ENCODE measurements around the gene HOXD13.

The HOXD13 gene

DNA sequence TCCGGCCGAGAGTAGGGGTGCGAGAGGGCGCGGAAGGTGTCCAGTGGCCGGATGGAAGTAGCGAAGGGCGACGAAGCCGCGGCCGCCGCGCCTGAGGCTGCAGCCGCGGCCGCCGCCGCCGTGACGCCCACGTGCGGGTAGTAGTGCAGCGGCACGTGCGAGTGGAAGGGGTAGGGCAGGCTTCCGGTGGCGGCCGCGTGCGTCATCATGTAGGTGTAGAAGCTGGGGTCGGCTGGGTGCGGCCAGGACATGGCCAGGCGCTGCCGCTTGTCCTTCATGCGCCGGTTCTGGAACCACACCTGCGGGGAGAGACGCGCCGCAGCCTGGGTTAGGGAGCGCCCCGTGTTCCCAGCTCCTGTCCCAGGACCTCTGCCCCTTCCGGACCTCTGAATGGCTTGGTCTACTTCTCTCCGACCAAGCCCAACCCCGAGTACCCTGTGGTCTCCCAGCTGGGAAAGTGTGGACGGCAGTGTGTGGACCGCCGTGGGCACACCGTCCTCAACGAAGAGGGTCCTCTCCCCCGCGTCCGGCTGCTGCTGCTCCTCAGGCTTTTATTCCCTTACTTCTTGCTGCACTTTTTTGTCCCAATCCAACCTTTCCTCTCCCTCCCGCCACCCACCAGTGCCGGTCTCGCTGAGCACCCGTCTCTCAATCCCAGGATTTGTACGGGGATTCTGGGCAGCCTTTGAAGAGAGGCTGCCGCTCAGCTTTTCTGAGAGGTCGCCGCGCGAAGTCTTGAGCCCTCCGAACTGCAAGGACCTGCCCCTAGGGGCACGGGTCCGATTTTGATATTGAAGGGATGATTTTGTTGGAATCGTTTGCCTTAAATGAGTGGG lies 11.8 kb upstream of the HOXD13 start:
- no peak for DNase-seq (ENCODE audit: low read depth in 1 of 2, low spot score in 1 of 2)

DNA sequence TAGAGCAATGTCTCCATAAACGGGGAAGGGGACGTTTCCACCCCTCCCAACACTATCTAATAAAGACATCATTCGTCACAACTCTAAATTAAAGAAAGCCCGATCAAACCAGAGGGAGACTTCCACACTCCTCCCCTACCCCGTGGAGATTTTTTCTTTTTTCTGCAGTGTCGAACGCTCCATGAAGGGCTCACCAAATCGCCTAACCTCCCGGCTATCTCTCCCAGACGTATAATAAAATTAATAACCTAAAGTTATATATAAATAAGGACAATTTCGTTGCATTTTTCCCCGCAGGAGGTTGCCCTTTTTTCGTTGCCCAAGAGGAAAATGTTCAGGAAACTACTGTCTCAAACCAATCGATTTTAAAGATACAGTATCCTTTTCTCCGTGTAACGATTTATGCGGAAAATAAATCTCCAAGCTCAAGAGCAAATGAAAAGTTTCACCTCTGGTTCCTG lies 11.1 kb upstream of the HOXD13 start:
- DNase-seq (ENCODE audit: low read depth in 1 of 2, low spot score in 1 of 2), result no peak

DNA sequence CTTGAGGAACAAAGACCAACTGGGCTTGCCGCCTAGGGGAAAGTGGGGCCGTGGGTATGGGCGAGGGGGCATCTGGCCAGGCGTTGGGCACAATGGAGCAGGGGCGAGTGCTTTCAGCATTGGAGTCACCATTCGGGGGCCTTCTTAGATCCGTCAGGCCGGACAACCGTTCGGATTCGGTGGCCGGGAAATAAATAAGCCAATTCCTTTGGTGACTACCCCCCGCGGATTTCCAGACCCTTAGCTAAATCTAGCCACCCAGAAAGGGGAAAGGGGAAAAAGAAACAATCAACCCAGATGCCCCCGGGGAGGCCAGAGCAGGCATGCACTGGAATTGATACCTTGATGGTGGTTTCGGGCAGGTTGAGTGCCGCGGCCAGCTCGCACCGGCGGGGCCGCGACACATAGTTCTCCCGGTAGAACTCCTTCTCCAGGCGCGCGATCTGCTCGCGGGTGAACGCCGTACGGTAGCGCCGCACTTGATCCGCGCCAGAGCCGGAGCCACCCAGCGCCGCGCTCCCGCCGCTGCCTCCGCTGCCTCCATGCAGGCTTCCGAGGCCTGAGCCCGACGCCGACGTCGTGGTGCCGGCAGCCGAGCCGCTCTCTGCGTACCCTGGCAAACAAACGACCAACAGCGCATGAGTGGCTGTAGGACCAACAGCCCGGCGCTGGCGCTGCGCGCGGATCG lies 10.5 kb upstream of the HOXD13 start:
- DNase-seq (ENCODE audit: low read depth in 1 of 2, low spot score in 1 of 2), result no peak

DNA sequence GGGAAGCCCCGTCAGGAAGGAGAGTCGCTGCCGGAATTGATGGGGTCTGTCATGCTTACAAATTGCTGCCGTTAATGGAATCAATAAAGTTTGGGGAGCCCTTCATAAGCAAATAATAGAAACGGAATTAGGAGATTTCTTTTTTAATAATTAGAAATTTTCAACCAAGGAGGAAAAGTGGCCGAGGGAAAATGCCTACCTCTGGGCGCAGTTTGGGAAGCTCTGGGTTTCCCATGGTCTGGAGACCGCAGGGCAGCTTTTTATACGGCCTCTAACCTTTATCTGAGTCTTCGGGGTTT lies 10.0 kb upstream of the HOXD13 start:
- DNase-seq (ENCODE audit: low read depth in 1 of 2, low spot score in 1 of 2), result no peak

DNA sequence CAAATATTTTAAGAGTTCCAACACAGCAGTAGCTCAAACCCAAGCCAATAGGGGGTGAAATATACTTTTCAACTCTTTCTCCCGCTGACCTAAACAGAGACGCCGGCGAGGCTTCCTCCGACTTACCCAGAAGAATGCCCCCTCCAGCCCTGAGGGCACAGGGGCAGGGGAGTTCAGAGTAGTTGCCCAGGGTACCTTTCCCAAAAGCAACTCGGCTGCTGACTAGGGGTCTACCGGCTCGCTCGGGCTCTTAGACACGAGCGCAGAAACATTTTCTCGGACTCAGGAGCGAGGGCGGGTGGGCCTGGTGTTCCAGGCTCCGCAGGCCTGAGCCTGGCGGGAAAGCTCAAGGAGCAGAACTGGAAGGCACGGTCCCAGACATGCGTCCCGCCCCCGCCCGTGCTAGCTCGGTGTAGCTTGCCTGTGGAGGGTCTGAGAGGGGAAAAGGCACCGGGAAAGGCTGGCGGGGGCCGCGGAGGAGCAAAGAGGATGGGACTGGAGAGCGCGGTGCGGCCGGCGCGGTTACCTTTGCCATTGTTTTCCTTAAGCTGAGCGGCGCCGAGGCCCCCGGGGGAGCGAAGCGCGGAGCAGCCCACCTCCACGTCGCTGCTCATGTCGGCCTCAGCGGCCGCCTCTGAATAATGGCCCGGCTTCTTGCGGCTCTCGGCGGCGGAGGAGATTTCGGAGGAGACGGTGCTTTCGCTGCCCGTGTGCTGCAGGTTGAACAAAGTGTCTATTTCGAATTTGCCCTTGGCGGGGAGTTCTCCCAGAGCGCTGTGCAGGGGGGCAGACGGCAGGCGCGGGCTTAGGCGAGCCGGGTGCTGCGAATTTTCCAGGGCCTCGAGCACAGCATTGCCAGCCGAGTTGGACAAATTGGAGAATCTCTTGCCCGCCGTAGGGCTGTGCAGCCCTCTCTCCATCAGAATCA lies 9.4 kb upstream of the HOXD13 start:
- no peak for DNase-seq (ENCODE audit: low read depth in 1 of 2, low spot score in 1 of 2)

DNA sequence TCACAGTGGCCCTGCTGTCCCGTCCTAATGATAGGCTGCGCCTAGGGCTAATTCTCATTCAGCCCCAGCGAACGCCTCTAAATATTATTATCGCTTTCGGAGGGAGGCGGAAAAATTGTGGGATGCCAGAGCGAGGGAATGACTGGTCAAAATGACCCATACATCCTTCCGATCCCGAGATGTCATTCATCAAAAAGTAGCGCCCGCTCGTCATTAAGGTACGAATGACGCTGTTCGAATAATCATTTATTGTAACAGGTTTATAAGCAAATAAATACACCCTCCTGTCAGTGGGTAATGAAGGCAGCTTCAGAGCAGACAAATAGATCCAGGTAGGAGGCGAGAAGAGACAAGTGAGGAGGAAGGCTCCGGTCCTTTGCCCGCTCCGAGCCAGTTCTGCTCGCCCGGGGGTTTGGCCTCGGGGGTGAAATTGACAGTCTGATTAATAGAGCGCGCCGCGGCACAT lies 8.7 kb upstream of the HOXD13 start, which contains the start of gene EVX2:
TSS of gene EVX2 (minus strand) at position 167 of the 466 bp plus-strand sequence. CDS start 186 bp downstream, outside the sequence.
- DNase-seq (ENCODE audit: low read depth in 1 of 2, low spot score in 1 of 2), result no peak

DNA sequence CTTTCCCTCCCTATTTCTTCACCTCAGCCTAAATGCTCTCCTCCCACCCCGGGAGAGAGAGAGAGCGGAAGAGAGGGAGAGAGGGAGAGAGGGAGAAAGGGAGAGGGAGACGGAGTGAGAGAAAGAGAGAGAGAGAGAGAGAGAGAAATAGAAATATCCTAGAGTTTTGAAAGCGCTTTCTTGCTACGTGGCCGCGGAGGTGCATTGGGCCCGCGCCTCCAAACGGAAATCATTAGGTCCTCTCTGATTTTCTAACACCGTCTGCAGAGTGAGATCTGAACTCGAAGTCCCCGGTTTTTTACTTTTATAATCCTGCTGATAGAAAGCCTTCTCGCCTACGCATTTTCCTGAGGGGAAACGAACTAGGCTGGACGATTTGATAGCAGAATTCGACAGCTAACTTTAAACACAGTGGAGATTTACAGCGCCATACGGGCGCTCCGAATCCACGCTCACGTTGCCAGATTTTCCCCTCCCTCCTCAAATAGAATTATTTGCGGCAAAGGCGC lies 7.9 kb upstream of the HOXD13 start:
- no peak for DNase-seq (ENCODE audit: low read depth in 1 of 2, low spot score in 1 of 2)

DNA sequence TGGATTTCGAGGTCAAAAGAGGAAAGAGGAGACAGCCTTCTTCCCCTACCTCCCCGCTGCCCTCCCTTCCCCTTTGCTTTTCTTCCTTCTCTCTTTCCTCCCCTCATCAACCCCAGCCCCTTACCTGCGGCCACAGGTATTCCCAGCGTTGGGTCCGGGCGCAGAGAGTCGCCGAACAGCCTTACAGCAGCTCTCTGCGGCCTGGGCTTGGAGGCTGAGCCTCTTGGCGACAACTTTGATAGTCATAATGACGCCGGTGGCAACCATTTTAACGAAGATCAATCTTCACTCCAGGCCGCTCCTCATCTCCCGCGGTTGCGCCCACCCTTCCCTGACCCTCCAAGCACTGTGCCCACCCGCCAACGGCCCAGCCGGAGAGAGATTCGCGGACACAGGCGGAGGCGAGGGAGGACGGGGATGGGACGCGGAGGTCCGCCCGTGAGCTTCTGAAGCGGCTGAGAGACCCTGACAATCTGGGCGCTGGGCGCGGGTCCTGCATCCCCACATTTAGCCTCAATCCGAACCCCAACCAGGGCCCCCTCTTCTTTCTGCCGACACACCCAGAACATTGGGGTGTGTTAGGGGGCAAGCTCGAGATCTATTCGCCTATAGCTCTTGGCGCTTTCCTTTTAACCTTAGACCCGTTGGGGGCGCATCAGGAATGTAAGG lies 7.3 kb upstream of the HOXD13 start:
- no peak for DNase-seq (ENCODE audit: low read depth in 1 of 2, low spot score in 1 of 2)

DNA sequence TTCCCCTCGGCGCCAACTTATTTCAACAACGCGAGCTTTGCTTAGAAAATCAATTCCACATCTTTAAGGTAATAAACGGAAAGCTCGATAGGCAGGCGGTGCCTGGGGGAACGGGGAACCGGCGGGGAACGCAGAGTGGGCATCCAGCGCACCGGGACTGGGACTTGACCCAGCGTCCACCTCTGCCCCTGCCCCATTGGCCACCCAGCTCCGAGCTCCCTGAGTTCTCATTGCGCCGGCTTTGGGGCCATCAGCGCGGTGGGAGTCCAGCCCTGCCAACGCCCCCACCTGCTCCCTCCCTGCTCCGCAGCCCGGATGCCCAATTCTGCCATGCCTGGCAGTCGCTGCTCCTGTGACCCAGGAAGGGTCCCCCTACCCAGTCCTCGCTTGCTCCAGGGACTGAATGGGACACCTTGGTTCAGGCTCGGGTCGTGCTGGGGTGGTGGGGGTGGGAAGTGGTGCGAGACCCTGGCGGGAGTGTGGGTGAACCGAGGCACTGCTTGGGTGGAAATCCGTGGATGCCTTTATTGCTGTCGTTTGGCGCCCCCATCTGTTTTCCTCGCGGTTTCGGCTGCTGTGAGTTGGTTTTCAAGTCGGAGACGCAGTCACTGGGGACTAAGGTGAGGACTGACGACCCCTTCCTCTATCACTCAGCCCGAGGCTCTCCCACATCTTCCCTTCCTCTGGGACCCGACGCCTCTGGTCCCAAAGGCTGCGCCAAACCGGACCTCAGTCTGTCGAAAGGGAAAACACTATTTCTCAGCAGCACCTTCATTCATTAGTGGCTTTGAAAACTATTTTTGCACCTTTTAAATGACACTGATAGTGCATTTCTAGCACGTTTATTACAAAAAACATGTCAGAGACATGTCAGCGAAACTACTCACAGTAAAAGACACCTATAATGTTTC lies 6.4 kb upstream of the HOXD13 start:
- DNase-seq (ENCODE audit: low read depth in 1 of 2, low spot score in 1 of 2), result no peak

DNA sequence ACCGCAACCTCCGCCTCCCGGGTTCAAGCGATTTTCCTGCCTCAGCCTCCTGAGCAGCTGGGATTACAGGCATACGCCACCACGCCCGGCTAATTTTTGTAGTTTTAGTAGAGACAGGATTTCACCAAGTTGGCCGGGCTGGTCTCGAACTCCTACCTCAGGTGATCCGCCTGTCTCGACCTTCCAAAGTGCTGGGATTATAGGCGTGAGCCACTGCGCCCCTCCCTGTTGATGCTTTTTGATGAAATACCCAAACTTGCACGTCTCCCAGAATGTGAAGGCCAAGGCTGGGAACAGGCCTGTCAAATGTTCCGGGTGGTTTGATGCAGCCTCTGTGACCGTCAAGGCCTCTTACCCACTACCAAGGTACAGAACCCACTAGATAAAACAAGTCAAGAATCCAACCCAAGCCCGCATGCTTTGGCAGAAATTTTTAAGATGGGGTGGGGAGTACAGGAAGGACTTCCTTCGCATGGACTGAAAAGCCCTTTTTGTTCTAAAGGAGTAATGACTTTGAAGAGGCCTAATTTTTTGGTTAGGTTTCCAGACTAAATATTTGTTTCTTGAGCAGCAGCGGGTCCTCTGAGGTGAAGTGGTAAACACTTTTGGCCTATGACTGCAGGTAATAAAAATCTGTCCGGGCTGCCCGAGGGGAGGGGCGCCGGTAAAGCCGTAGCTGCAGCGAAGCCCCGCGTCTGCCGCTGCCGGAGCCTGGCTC lies 5.0 kb upstream of the HOXD13 start:
- DNase-seq (ENCODE audit: low read depth in 1 of 2, low spot score in 1 of 2), result no peak

DNA sequence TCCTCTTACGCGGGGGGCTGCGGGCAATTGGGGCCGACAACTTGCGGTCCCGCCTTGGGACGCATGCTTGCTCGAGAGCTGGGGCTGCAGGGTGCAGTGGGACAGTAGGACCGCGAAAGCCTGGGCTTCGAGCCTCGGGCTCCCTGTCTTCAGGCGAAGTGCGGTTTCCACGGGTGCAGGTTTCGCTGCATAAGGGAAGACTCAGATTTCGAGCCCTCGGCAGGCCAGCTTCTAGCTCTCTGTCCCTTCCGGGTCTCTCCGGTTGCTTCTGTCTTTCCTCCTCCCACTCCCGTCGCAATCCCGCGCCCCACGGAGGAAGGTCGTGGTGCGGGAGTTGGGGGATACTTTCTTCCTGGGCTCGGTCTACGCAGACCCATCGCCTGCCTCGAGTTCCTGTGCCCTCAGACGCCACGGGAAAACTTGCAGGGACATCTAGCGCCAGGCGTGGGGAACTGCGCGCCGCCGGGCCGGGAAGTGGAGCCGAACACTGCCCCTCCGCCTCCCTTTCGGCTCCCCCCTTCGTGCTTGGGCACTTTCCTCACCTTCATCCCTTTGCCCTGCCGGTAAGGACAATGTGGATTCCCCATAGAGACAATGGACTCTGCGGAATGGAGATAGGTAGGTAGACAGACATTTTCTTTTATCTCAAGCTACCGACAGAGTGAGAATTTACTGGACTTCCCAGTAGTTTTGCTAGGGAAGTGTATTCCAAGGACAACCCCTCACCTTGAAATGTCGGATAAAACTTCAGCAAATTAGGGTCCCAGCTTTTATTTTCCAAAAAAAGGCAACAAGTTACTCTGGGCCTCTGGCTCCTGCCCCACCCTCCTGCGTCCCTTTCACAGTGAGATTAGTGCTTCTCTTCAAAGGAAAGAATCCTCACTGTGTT lies 4.2 kb upstream of the HOXD13 start:
- DNase-seq (ENCODE audit: low read depth in 1 of 2, low spot score in 1 of 2), result no peak

DNA sequence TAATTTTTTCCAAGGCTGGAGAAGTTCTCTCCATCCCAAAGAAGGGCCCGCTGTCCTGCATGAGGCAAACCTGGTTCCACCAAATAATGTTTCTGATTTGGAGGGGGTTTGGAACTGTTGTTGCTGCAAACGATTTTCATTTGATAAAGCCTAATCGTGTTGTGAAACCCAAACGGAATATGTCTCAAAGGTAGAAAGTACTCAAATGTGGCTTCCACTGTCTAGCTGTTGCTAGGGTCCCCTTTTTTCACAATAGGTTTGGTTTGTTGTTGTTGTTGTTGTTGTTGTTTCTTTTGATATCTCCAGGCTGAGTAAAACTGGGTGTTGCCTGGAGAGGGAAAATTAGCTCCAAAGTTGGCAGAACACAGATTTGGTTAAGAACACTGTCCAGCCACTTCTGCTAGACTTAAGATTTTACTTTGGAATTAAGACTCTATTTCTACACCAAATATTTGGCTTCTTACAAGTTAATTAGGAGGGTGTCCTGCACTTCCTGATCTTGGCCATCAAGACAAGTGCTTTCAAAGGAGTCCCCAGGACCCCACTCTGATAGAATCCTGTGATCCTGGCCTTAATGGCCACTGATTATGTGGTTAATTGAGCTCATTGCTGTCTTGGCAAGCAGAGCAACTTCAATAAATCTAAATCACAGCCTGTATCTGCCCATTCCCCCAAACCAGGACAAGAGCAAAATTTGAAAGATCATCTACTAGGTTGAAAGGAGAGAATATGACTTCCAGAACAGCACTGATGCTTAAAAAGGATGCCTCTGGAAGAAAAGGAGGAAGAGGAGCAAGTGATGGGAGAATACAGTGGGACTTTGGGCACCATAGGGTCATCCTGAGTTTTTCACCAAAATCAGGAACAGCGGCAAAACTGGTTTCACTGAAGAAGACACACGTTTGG lies 3.3 kb upstream of the HOXD13 start:
- DNase-seq (ENCODE audit: low read depth in 1 of 2, low spot score in 1 of 2), result no peak

DNA sequence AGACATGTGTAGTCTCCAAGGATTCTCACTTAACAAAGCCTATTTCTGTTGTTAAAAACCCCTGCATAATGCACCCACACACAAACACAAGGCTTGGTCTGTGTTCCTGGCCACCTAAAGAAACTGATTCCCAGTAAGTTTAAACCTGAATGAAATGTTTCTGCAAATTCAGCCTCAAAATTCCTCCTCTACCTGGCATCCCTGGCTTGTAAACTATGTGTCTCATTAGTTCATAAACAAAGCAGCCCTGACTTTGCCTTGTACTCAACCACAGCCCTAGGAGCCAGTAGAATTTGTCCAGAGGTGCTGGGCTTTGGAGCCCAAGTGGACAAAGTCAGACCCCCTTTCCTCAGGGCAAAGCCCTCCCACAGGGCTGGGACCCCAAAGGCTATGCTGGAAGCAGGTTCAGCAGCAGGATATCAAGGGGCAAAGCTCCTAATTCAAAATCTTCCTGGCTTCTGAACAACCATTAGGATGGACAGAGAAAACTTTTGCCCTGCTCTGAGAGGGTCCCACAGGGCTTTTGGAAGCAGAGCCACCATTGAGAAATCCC lies 2.6 kb upstream of the HOXD13 start:
- no peak for DNase-seq (ENCODE audit: low read depth in 1 of 2, low spot score in 1 of 2)

DNA sequence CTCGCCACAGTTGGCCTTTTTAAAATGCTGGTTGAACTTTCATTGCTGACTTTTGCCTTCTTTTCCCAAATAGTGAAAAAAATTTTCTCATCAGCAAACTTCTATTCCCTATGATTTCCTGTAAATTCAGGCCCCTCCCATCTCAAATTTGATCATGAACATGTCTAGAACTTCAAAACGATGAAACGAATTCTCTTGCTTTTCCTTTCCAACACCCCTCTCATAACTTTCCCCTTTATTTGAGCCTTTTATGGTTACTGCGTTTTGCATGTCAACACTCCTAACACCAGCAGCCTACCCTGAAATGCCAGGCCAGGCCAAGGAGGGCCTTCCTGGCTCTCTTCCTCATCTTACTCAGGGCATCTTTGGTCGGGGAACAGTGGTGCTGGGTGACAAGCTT lies 1.7 kb upstream of the HOXD13 start:
- no peak for DNase-seq (ENCODE audit: low read depth in 1 of 2, low spot score in 1 of 2)

DNA sequence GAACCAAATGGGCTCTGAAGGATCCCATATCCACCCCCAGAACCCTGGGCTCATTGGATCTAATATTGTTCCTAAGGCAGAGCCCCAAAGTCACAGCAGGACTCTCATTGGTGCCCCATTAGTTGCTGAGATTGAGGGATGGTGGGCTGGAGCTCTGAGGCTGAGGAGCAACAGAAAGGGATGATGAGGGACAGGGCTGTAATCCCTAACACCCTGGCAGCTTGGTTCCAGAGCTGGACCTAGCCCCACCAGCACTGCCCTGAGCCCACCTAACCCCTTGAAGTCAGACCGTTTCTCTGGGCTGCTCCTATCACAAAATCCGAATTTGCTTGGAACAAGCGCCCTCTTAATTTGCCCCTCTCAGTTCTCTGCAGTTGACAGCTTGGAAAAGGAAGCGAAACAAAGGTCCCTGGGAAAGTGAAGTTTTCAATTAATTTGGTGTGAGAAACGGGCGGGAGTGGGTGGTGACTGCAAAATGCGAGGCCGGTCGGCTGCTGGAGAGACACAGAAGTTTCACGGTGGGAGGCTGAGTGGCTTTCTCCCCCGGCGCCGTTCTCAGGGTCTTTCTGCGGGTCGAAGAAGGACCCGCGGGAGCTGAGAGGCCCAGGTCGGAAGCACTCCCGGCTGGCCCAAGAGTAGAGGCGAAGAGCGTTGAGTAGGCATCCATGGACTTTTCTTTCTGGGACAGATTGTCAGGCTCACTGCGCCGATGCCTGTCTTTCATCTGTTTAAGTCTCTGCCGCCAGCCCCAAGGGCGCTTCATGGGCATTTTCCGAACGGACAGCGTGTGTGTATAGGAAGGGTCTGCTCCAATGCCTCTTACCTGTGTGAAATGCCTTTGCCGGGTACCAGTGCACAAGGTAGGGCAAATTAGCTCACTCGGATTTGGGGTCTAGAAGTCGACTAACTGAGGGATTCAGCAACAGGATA lies 927 bp upstream of the HOXD13 start:
- no peak for DNase-seq (ENCODE audit: low read depth in 1 of 2, low spot score in 1 of 2)
